Right atrium auricular region (tissue), 2 donors: ENCODE data around the gene TFB2M. TPM values are rescaled to one million over a fixed set of nuclear protein-coding genes. Genes with fewer than 3 reads are reported as not detected.

Experiments
- DNase-seq: peaks from one replicate; pipeline ENCODE4 v3.0.0-alpha.2; 2019; ENCODE audit warnings: low spot score
- H3K27ac ChIP-seq, 2 donors: fragments of 200-600 bp; sonication (generic); 1 replicate in 1 of 2; 2 replicates in 1 of 2; pipeline ENCODE4 v1.5.1; 2016 to 2019
- H3K27me3 ChIP-seq, 2 donors: fragments of 200-600 bp; sonication (generic); one replicate each; pipeline versions ENCODE4 v1.5.1 to v1.6.0; 2017 to 2019
- H3K36me3 ChIP-seq: fragments of 200-600 bp; sonication (generic); one replicate; pipeline ENCODE4 v1.5.1; 2016
- H3K4me1 ChIP-seq, 2 donors: fragments of 200-600 bp; sonication (generic); one replicate each; pipeline versions ENCODE4 v1.5.1 to v1.6.0; 2017 to 2019
- H3K4me3 ChIP-seq, 2 donors: fragments of 200-600 bp; sonication (generic); 1 replicate in 1 of 2; 2 replicates in 1 of 2; pipeline ENCODE4 v1.5.1; 2017 to 2019; ENCODE audit warnings: mild to moderate bottlenecking in 1 of 2, moderate library complexity in 1 of 2
- H3K9me3 ChIP-seq, 2 donors: fragments of 200-600 bp; sonication (generic); one replicate each; pipeline ENCODE4 v1.5.1; 2019
- CTCF ChIP-seq, 2 donors: fragments of 200-600 bp; sonication (generic); IDR thresholded peaks; one replicate each; pipeline ENCODE4 v1.5.1; 2019; ENCODE audit warnings: antibody characterized with exemption in 2 of 2
- total RNA-seq, 2 donors: library from RNA; depleted of rRNA; stranded (reverse); fragments of >200 nt; gene quantifications; one replicate each; pipeline ENCODE4 v1.1.0, GENCODE V29; 2016

TFB2M gene
- total RNA-seq, 2 donors from 2014 or later = 5.5 to 12.0 TPM

GRCh38 chr1:246528933-246529731 lies 36.9 kb downstream of the TFB2M start:
- H3K4me3 ChIP-seq = no peak overlapping the region
- H3K27me3 ChIP-seq = no peaks in the 10 kb centered on the region
- H3K4me1 ChIP-seq = no peaks in the 10 kb centered on the region
- no peak for TF ChIP-seq CTCF (IDR thresholded peaks at IDR 0.05)
- no peak overlapping the region for H3K27ac ChIP-seq
- peak; percentile 2 for DNase-seq
- H3K36me3 ChIP-seq = no peaks in the 10 kb centered on the region
- peaks cover 0 to 15% of the 10 kb centered on the region in 2 donors for H3K9me3 ChIP-seq

GRCh38 chr1:246527402-246528088 lies 38.5 kb downstream of the TFB2M start:
- Histone ChIP-seq H3K27ac (no peak overlapping the region), H3K9me3 (peaks cover 0 to 15% of the 10 kb centered on the region in 2 donors)
- TF ChIP-seq CTCF (IDR thresholded peaks at IDR 0.05) = no peak

GRCh38 chr1:246526915-246527314 lies 39.1 kb downstream of the TFB2M start:
- DNase-seq = peak; percentile 34
- no peaks in the 10 kb centered on the region for H3K4me1 ChIP-seq
- H3K27me3 ChIP-seq = no peaks in the 10 kb centered on the region
- no peaks in the 10 kb centered on the region for H3K36me3 ChIP-seq
- no peak overlapping the region for H3K4me3 ChIP-seq
- H3K9me3 ChIP-seq = peaks cover 0 to 15% of the 10 kb centered on the region in 2 donors
- TF ChIP-seq CTCF (IDR thresholded peaks at IDR 0.05) = no peak
- H3K27ac ChIP-seq = no peak overlapping the region

More at GRCh38 chr1:246527402-246528088, 38.5 kb downstream of the TFB2M start:
- H3K27me3 ChIP-seq = no peaks in the 10 kb centered on the region
- H3K36me3 ChIP-seq = no peaks in the 10 kb centered on the region
- H3K4me3 ChIP-seq = no peak overlapping the region
- peak; percentile 56 for DNase-seq
- H3K4me1 ChIP-seq = no peaks in the 10 kb centered on the region

- peak; percentile 18 for DNase-seq
- H3K4me3 ChIP-seq = no peak overlapping the region
- no peaks in the 10 kb centered on the region for H3K4me1 ChIP-seq
- H3K9me3 ChIP-seq = peaks cover 0 to 14% of the 10 kb centered on the region in 2 donors
- H3K27me3 ChIP-seq = no peaks in the 10 kb centered on the region
- H3K36me3 ChIP-seq = no peaks in the 10 kb centered on the region
- no peak for TF ChIP-seq CTCF (IDR thresholded peaks at IDR 0.05)
- H3K27ac ChIP-seq = no peak overlapping the region
Observed at GRCh38 chr1:246526380-246526779, 39.7 kb downstream of the TFB2M start.

- Histone ChIP-seq H3K36me3 (no peaks in the 10 kb centered on the region), H3K27me3 (no peaks in the 10 kb centered on the region), H3K4me3 (no peak overlapping the region), H3K27ac (no peak overlapping the region), H3K9me3 (peaks cover 0 to 24% of the 10 kb centered on the region in 2 donors), H3K4me1 (no peaks in the 10 kb centered on the region)
- no peak for DNase-seq
- no peak for TF ChIP-seq CTCF (IDR thresholded peaks at IDR 0.05)
Observed at GRCh38 chr1:246519514-246519913, 46.5 kb downstream of the TFB2M start.
